Right lobe of liver (tissue), 4 donors: ENCODE data around the gene PSMD1.

Source experiments
- POLR2A ChIP-seq: fragments of 450-650 bp; IDR thresholded peaks from one replicate; pipeline ENCODE4 v1.6.1; 2017; ENCODE audit warnings: antibody characterized with exemption, mild to moderate bottlenecking
- TF ChIP-seq, protein P1 (sequence below), 4 donors: fragments of 200-600 bp in 3 of 4; fragments of 450-650 bp in 1 of 4; IDR thresholded peaks; one replicate each; pipeline versions ENCODE4 v1.5.1 to v1.8.0; 2016 to 2022; ENCODE audit warnings: antibody characterized with exemption in 4 of 4, mild to moderate bottlenecking in 2 of 4
- donor health status: DM: no; HTN: no; CAD: no.
- donor health status: DM: no; HTN: no; CAD: no.
- donor health status: DM: no; HTN: yes; CAD: no.

- TF ChIP-seq, protein P1, sequence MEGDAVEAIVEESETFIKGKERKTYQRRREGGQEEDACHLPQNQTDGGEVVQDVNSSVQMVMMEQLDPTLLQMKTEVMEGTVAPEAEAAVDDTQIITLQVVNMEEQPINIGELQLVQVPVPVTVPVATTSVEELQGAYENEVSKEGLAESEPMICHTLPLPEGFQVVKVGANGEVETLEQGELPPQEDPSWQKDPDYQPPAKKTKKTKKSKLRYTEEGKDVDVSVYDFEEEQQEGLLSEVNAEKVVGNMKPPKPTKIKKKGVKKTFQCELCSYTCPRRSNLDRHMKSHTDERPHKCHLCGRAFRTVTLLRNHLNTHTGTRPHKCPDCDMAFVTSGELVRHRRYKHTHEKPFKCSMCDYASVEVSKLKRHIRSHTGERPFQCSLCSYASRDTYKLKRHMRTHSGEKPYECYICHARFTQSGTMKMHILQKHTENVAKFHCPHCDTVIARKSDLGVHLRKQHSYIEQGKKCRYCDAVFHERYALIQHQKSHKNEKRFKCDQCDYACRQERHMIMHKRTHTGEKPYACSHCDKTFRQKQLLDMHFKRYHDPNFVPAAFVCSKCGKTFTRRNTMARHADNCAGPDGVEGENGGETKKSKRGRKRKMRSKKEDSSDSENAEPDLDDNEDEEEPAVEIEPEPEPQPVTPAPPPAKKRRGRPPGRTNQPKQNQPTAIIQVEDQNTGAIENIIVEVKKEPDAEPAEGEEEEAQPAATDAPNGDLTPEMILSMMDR (IDR thresholded peaks at IDR 0.05): no peak
- TF ChIP-seq POLR2A: no peak
Measured at GRCh38 chr2:231030725-231031124, 25.9 kb upstream of the PSMD1 start.
